H1 (cell line): ENCODE measurements around the gene SCN1B. TPM values are rescaled to one million over a fixed set of nuclear protein-coding genes. Genes with fewer than 3 reads are reported as not detected.

Experiments
- CTCF ChIA-PET: fragments of 300-600 bp; sonication (Branson Sonifier 250); formaldehyde crosslinking; loops from one replicate; lab custom pipeline; 2021; ENCODE audit not compliant: partially characterized antibody; lab: Charles Lee
- POLR2A ChIA-PET: fragments of 300-600 bp; sonication (Branson Sonifier 250); formaldehyde crosslinking; loops from one replicate; lab custom pipeline; 2021; ENCODE audit warnings: inconsistent platforms; ENCODE audit not compliant: partially characterized antibody; lab: Charles Lee
- DNase-seq, 2 experiments: peaks; one replicate each; pipeline versions ENCODE4 v3.0.0 to v3.0.0-alpha.2; 2010 to 2022; ENCODE audit warnings: low spot score in 2 of 2, low read depth in 1 of 2, mixed read lengths in 1 of 2
- FAIRE-seq: peaks from 2 replicates; lab custom pipeline; 2011; peaks lifted over from hg19 to GRCh38; lab: Jason Lieb, UNC
- H2AFZ ChIP-seq: 2 replicates; pipeline ENCODE4 v1.8.1; 2012; ENCODE audit warnings: low read length, inconsistent platforms
- H2AK5ac ChIP-seq: 2 replicates; pipeline ENCODE4 v1.6.1; 2013; ENCODE audit warnings: low read depth, low read length
- H2BK120ac ChIP-seq: replicated peaks from 2 replicates; pipeline ENCODE3; 2013; ENCODE audit warnings: low read depth, low read length, inconsistent platforms
- H2BK12ac ChIP-seq: 2 replicates; pipeline ENCODE4 v1.6.1; 2013; ENCODE audit warnings: low read depth, low read length
- H2BK15ac ChIP-seq: 2 replicates; pipeline ENCODE4 v1.6.1; 2013; ENCODE audit warnings: low read length
- H2BK20ac ChIP-seq: 2 replicates; pipeline ENCODE4 v1.6.1; 2013; ENCODE audit warnings: low read length
- H2BK5ac ChIP-seq: 2 replicates; pipeline ENCODE4 v1.6.1; 2013; ENCODE audit warnings: low read depth, low read length
- H3K14ac ChIP-seq: 2 replicates; pipeline ENCODE4 v1.6.1; 2013; ENCODE audit warnings: inconsistent platforms; ENCODE audit not compliant: insufficient read length
- H3K18ac ChIP-seq: 2 replicates; pipeline ENCODE4 v1.6.1; 2013; ENCODE audit warnings: low read length; ENCODE audit errors: extremely low read depth
- H3K23ac ChIP-seq: 2 replicates; pipeline ENCODE4 v1.6.1; 2013; ENCODE audit warnings: inconsistent platforms; ENCODE audit not compliant: insufficient read length
- H3K23me2 ChIP-seq: 2 replicates; pipeline ENCODE4 v1.6.1; 2013; ENCODE audit warnings: low read depth, low read length
- H3K27ac ChIP-seq: 2 replicates; pipeline ENCODE4 v1.6.1; 2011; ENCODE audit warnings: low read depth, low read length, inconsistent platforms
- H3K27me3 ChIP-seq, 4 experiments: replicated peaks in 1 of 4; 1 replicate in 1 of 4; 2 replicates in 3 of 4; pipeline versions ENCODE4 v1.6.1 to v1.8.1; 2011 to 2013; ENCODE audit warnings: low read length in 3 of 4, mild to moderate bottlenecking in 3 of 4, inconsistent platforms in 2 of 4, mixed read lengths in 2 of 4, moderate library complexity in 1 of 4; ENCODE audit not compliant: control insufficient read depth in 3 of 4, insufficient read depth in 3 of 4; ENCODE audit errors: extremely low read depth in 1 of 4
- H3K36me3 ChIP-seq, 4 experiments: 2 replicates each; pipeline versions ENCODE4 v1.6.1 to v1.8.1; 2011 to 2013; ENCODE audit warnings: mild to moderate bottlenecking in 4 of 4, low read length in 3 of 4, moderate library complexity in 2 of 4, control low read depth in 1 of 4, inconsistent platforms in 1 of 4; ENCODE audit not compliant: insufficient read depth in 4 of 4, control insufficient read depth in 2 of 4
- H3K4ac ChIP-seq: replicated peaks from 2 replicates; pipeline ENCODE3; 2013; ENCODE audit warnings: low read length, low read depth, mixed read lengths, inconsistent platforms; ENCODE audit not compliant: insufficient read length
- H3K4me1 ChIP-seq, 4 experiments: replicated peaks in 1 of 4; 1 replicate in 1 of 4; 2 replicates in 3 of 4; pipeline versions ENCODE4 v1.6.1 to v1.8.1; 2011 to 2013; ENCODE audit warnings: low read length in 3 of 4, inconsistent platforms in 2 of 4, mixed read lengths in 1 of 4; ENCODE audit not compliant: insufficient read depth in 4 of 4, control insufficient read depth in 3 of 4
- H3K4me2 ChIP-seq, 2 experiments: 2 replicates each; pipeline versions ENCODE4 v1.6.1 to v1.8.1; 2011 to 2013; ENCODE audit warnings: low read depth in 2 of 2, low read length in 2 of 2, control low read depth in 1 of 2, inconsistent platforms in 1 of 2, mild to moderate bottlenecking in 1 of 2; ENCODE audit not compliant: insufficient read depth in 1 of 2
- H3K4me3 ChIP-seq, 4 experiments: fragments of 200-600, 300-600 bp in 1 of 4; sonication (generic), shearing (Covaris generic), sonication (Bioruptor Twin) in 1 of 4; 2 replicates each; pipeline versions ENCODE4 v1.5.1 to v1.8.1; 2011 to 2016; ENCODE audit warnings: low read length in 4 of 4, low read depth in 3 of 4, control low read depth in 2 of 4, inconsistent platforms in 2 of 4, mild to moderate bottlenecking in 2 of 4, mixed read lengths in 1 of 4, moderate library complexity in 1 of 4; ENCODE audit not compliant: insufficient read depth in 2 of 4; ENCODE audit errors: extremely low read depth in 1 of 4
- H3K56ac ChIP-seq: replicated peaks from 2 replicates; pipeline ENCODE3; 2013; ENCODE audit warnings: low read depth, mild to moderate bottlenecking, mixed read lengths, low read length, inconsistent platforms; ENCODE audit not compliant: insufficient read length
- H3K79me1 ChIP-seq: 2 replicates; pipeline ENCODE4 v1.6.1; 2013; ENCODE audit warnings: low read depth, low read length, control low read depth
- H3K79me2 ChIP-seq, 2 experiments: 2 replicates each; pipeline versions ENCODE4 v1.6.1 to v1.8.1; 2012 to 2013; ENCODE audit warnings: low read length in 2 of 2, mild to moderate bottlenecking in 2 of 2, inconsistent platforms in 1 of 2; ENCODE audit not compliant: insufficient read depth in 2 of 2, control insufficient read depth in 1 of 2
- H3K9ac ChIP-seq, 4 experiments: replicated peaks in 1 of 4; 1 replicate in 1 of 4; 2 replicates in 3 of 4; pipeline versions ENCODE4 v1.6.1 to v1.8.1; 2011 to 2013; ENCODE audit warnings: low read depth in 3 of 4, low read length in 3 of 4, control low read depth in 2 of 4, mild to moderate bottlenecking in 2 of 4, moderate library complexity in 2 of 4, inconsistent platforms in 1 of 4; ENCODE audit errors: extremely low read depth in 1 of 4
- H3K9me3 ChIP-seq, 2 experiments: 2 replicates each; pipeline versions ENCODE4 v1.6.1 to v1.8.1; 2012 to 2013; ENCODE audit warnings: mild to moderate bottlenecking in 2 of 2, moderate library complexity in 2 of 2, control low read depth in 1 of 2, inconsistent platforms in 1 of 2, low read depth in 1 of 2, low read length in 1 of 2, mixed read lengths in 1 of 2; ENCODE audit not compliant: insufficient read depth in 2 of 2
- H4K20me1 ChIP-seq, 2 experiments: replicated peaks in 1 of 2; 2 replicates each; pipeline versions ENCODE3 to v1.8.1; 2011 to 2013; ENCODE audit warnings: inconsistent platforms in 2 of 2, low read length in 2 of 2, mild to moderate bottlenecking in 1 of 2; ENCODE audit not compliant: insufficient read depth in 2 of 2, control insufficient read depth in 1 of 2
- H4K5ac ChIP-seq: 2 replicates; pipeline ENCODE4 v1.6.1; 2013; ENCODE audit warnings: low read length, low read depth, mixed read lengths, inconsistent platforms; ENCODE audit not compliant: insufficient read length
- H4K8ac ChIP-seq: 2 replicates; pipeline ENCODE4 v1.8.0; 2013; ENCODE audit warnings: mild to moderate bottlenecking, moderate library complexity, low read length, inconsistent platforms; ENCODE audit not compliant: insufficient read depth; ENCODE audit errors: extremely low read depth
- H4K91ac ChIP-seq: replicated peaks from 2 replicates; pipeline ENCODE3; 2013; ENCODE audit warnings: low read length, mixed read lengths, inconsistent platforms; ENCODE audit not compliant: insufficient read length
- ATF3 ChIP-seq: IDR thresholded peaks from 2 replicates; pipeline ENCODE4 v1.6.1; 2011; ENCODE audit warnings: low read depth, mild to moderate bottlenecking, low read length; ENCODE audit not compliant: insufficient read depth
- EGR1 ChIP-seq: IDR thresholded peaks from 2 replicates; pipeline ENCODE4 v1.6.1; 2011; ENCODE audit warnings: low read depth, low read length, borderline replicate concordance
- FOSL1 ChIP-seq: IDR thresholded peaks from 2 replicates; pipeline ENCODE4 v1.6.1; 2011; ENCODE audit warnings: mild to moderate bottlenecking, low read depth, low read length, moderate library complexity; ENCODE audit not compliant: insufficient read depth
- GABPA ChIP-seq: IDR thresholded peaks from 2 replicates; pipeline ENCODE4 v1.6.1; 2011; ENCODE audit warnings: mild to moderate bottlenecking, low read length, moderate library complexity, borderline replicate concordance; ENCODE audit not compliant: insufficient read depth
- JUND ChIP-seq: IDR thresholded peaks from 2 replicates; pipeline ENCODE4 v1.6.1; 2011; ENCODE audit warnings: mild to moderate bottlenecking, improper control_type of control experiment, low read length
- RFX5 ChIP-seq: IDR thresholded peaks from 2 replicates; pipeline ENCODE4 v1.6.1; 2011; ENCODE audit warnings: low read depth, low read length, improper control_type of control experiment, borderline replicate concordance
- RNF2 ChIP-seq: fragments of 200-900, 300-1000 bp; sonication (generic); IDR thresholded peaks from 2 replicates; pipeline ENCODE4 v1.7.1; 2016; ENCODE audit warnings: borderline replicate concordance, low read depth, mild to moderate bottlenecking, antibody characterized with exemption, low read length; ENCODE audit not compliant: poor library complexity, severe bottlenecking; ENCODE audit errors: missing control alignments
- SP2 ChIP-seq: IDR thresholded peaks from 2 replicates; pipeline ENCODE4 v1.6.1; 2012; ENCODE audit warnings: mild to moderate bottlenecking, low read length, inconsistent platforms
- TAF1 ChIP-seq: IDR thresholded peaks from 2 replicates; pipeline ENCODE4 v1.6.1; 2011; ENCODE audit warnings: mild to moderate bottlenecking, low read depth, low read length
- TBP ChIP-seq: IDR thresholded peaks from 2 replicates; pipeline ENCODE4 v1.6.1; 2011; ENCODE audit warnings: low read depth, low read length, improper control_type of control experiment
- TCF12 ChIP-seq: IDR thresholded peaks from 2 replicates; pipeline ENCODE4 v1.6.1; 2011; ENCODE audit warnings: low read depth, mild to moderate bottlenecking, low read length
- WGBS, 2 experiments: shearing (Covaris generic) in 1 of 2; methylation state at CpG; one replicate each; pipeline versions ENCODE4 v1.1.6 to v1.1.7; 2013 to 2015; ENCODE audit warnings: low lambda C conversion rate in 2 of 2, mixed read lengths in 2 of 2, inconsistent platforms in 1 of 2, low coverage in 1 of 2, missing lambda C conversion rate in 1 of 2; ENCODE audit not compliant: insufficient replicate concordance in 2 of 2, insufficient coverage in 1 of 2, insufficient read length in 1 of 2; ENCODE audit errors: extremely low coverage in 1 of 2, missing lambda C conversion rate in 1 of 2; 5-methylcytosine and 5-hydroxymethylcytosine counted together
- polyA plus RNA-seq, 7 experiments: library from polyadenylated mRNA; depleted of rRNA in 3 of 7; stranded (reverse) in 5 of 7; unstranded in 2 of 7; fragments of >200 nt in 5 of 7; fragments of 200-250 nt in 2 of 7; gene quantifications; 1 replicate in 5 of 7; 2 replicates in 1 of 7; 4 replicates in 1 of 7; pipeline versions ENCODE4 v1.2.1 to v1.2.3, GENCODE V29; 2011 to 2013; ENCODE audit warnings: missing spikeins in 2 of 7, mixed read lengths in 2 of 7
- total RNA-seq: library from RNA; stranded (reverse); fragmentation: NEBNext Ultra II Directional; extraction: Animal tissue kit (Norgen Biotek cat#: 25700); gene quantifications from 2 replicates; pipeline ENCODE4 v1.2.1, GENCODE V29; 2021

Gene SCN1B
- total and polyA plus RNA-seq, 2 of the 8 experiments (the other 6 are each of a cell fraction or from before 2014, with no cell fraction given): 3.1 to 3.5 TPM

GRCh38 chr19:34990578-34991192 is 39.6 kb upstream of the SCN1B start:
- H2AK5ac ChIP-seq: no peak overlapping the region
- H3K79me1 ChIP-seq: no peaks in the 10 kb centered on the region
- no peaks in the 10 kb centered on the region for H3K79me2 ChIP-seq
- peak overlapping the region; percentile 20; the same call in 1 of the 2 replicates for H2BK12ac ChIP-seq
- H2BK120ac ChIP-seq: no peak overlapping the region
- no peaks in the 10 kb centered on the region for H3K27me3 ChIP-seq
- no peaks in the 10 kb centered on the region for H3K9me3 ChIP-seq
- no peaks in the 10 kb centered on the region for H4K20me1 ChIP-seq
- ChIA-PET CTCF (interaction anchor here (0.6 to 1.7 kb wide), 3 partner anchors 152 to 1198 kb away, joined by 3 to 4 read pairs (median 3); no protein-coding TSS in a partner anchor), POLR2A (interaction anchor here (0.6 to 1.7 kb wide), 2 partner anchors 9 to 38 kb away, joined by 3 to 4 read pairs; partner anchors contain the start of gene GRAMD1A)
- TF ChIP-seq ATF3 (no peak), TBP (no peak), FOSL1 (no peak), RFX5 (no peak), JUND (no peak), TAF1 (no peak), EGR1 (no peak), GABPA (no peak), SP2 (no peak), RNF2 (no peak), TCF12 (no peak)
- H3K36me3 ChIP-seq: no peaks in the 10 kb centered on the region
- no peak overlapping the region for H4K91ac ChIP-seq
- no peak overlapping the region for H3K14ac ChIP-seq
- no peak overlapping the region for H3K4me3 ChIP-seq
- H3K23ac ChIP-seq: no peak overlapping the region
- no peak for FAIRE-seq
- H3K9ac ChIP-seq: no peak overlapping the region
- H3K56ac ChIP-seq: no peak overlapping the region
- peaks cover under 1 to 7% (median 2%) of the 10 kb centered on the region in 4 experiments; a peak in 6 of 7 replicates for H3K4me1 ChIP-seq
- no peaks in the 10 kb centered on the region for H3K23me2 ChIP-seq
- no peak overlapping the region for H2AFZ ChIP-seq
- 84% methylated on average over 13 of the region's 13 CpGs; no CpG with 5 or more reads in 1 of the 2 experiments for WGBS, 2 experiments
- H2BK15ac ChIP-seq: no peak overlapping the region
- no peak overlapping the region for H2BK5ac ChIP-seq
- no peak for DNase-seq
- no peak overlapping the region for H4K5ac ChIP-seq
- no peak overlapping the region for H3K27ac ChIP-seq
- H3K4ac ChIP-seq: no peak overlapping the region
- H3K18ac ChIP-seq: no peak overlapping the region
- H2BK20ac ChIP-seq: no peak overlapping the region
- no peak overlapping the region for H4K8ac ChIP-seq
- H3K4me2 ChIP-seq: no peak overlapping the region
